ENCODE data around the gene BICRAL. TPM values are rescaled to one million over a fixed set of nuclear protein-coding genes. Genes with fewer than 3 reads are reported as not detected.

BICRAL gene
- total and polyA plus RNA-seq, 2 donors (not counting 3 experiments of a cell fraction or from before 2014, with no cell fraction given), result 5.6 to 6.8 TPM

GRCh38 chr6:42829561-42830092, 47.8 kb downstream of the BICRAL start:
- CTCF ChIA-PET, result no interaction called here
- POLR2A ChIA-PET, result interaction anchor here (0.5 kb wide), 1 partner anchor 77 kb away, joined by 7 read pairs; no protein-coding TSS in a partner anchor
- Histone ChIP-seq H2AFZ (ENCODE audit: low read depth, low read length) (no peak overlapping the region), H4K20me1 (replicated peaks; ENCODE audit: control insufficient read depth, extremely low read depth, insufficient read depth, low read length) (no peaks in the 10 kb centered on the region), H3K4me2 (ENCODE audit: insufficient read depth, low read length) (no peak overlapping the region), H3K4me3 (replicated peaks in 1 of 3; ENCODE audit: insufficient read depth in 1 of 3, low read depth in 1 of 3, low read length in 3 of 3) (no peak overlapping the region), H3K27ac (ENCODE audit: insufficient read depth, low read depth, low read length) (no peak overlapping the region), H3K9ac (replicated peaks; ENCODE audit: extremely low read depth, insufficient read depth, low read length) (no peak overlapping the region), H3K9me1 (replicated peaks; ENCODE audit: control insufficient read depth, extremely low read depth, insufficient read depth, low read length) (no peaks in the 10 kb centered on the region), H3K36me3 (ENCODE audit: control insufficient read depth in 2 of 2, extremely low read depth in 1 of 2, insufficient read depth in 2 of 2, low read length in 2 of 2) (peaks cover 4 to 18% of the 10 kb centered on the region in 2 experiments), H3K79me2 (ENCODE audit: control insufficient read depth, insufficient read depth, low read length) (no peaks in the 10 kb centered on the region), H3K9me3 (replicated peaks; ENCODE audit: control insufficient read depth, insufficient read depth, low read length) (no peaks in the 10 kb centered on the region), H3K27me3 (ENCODE audit: control insufficient read depth in 2 of 2, insufficient read depth in 2 of 2, low read length in 2 of 2) (no peaks in the 10 kb centered on the region), H3K4me1 (ENCODE audit: control insufficient read depth, extremely low read depth, insufficient read depth, low read length) (no peaks in the 10 kb centered on the region)
- DNase-seq (ENCODE audit: low read depth, low spot score), result no peak
- BruUV-seq (replicated peaks), result TSS peak; percentile 14
- FAIRE-seq, result no peak
- TF ChIP-seq JUN (IDR thresholded peaks at IDR 0.05; ENCODE audit: borderline replicate concordance, insufficient read depth, insufficient read length, low read depth) (no peak), FOS (IDR thresholded peaks at IDR 0.05; ENCODE audit: borderline replicate concordance, insufficient read depth, low read length) (no peak), POLR2AphosphoS5 (IDR thresholded peaks at IDR 0.05; ENCODE audit: insufficient read depth, low read depth, low read length) (no peak), GATA2 (IDR thresholded peaks at IDR 0.05; ENCODE audit: insufficient read depth, insufficient read length, low read depth, low read length) (no peak), POLR2A (IDR thresholded peaks at IDR 0.05; ENCODE audit: low read depth, low read length) (no peak), MYC (IDR thresholded peaks at IDR 0.05; ENCODE audit: low read depth, low read length) (no peak)
- intact Hi-C loops (cut with micrococcal nuclease) (no loop called here), dilution Hi-C loops (cut with MboI; ENCODE audit: extremely low pct_ligation_motif_present, low sequenced_read_pairs) (no loop called here)

- dilution Hi-C loops (cut with MboI; ENCODE audit: extremely low pct_ligation_motif_present, low sequenced_read_pairs), result no loop called here
- CTCF ChIA-PET, result interaction anchor here (1.1 to 2.0 kb wide), 4 partner anchors 11 to 169 kb away, joined by 3 to 6 read pairs (median 4); no protein-coding TSS in a partner anchor
- no peaks in the 10 kb centered on the region for H3K9me1 ChIP-seq (replicated peaks; ENCODE audit: control insufficient read depth, extremely low read depth, insufficient read depth, low read length)
Observed at GRCh38 chr6:42831237-42831636, 49.4 kb downstream of the BICRAL start.

More at GRCh38 chr6:42831237-42831636, 49.4 kb downstream of the BICRAL start:
- DNase-seq (ENCODE audit: low read depth, low spot score) (no peak), FAIRE-seq (peak; percentile 24)
- Histone ChIP-seq H3K79me2 (ENCODE audit: control insufficient read depth, insufficient read depth, low read length) (no peaks in the 10 kb centered on the region), H3K27me3 (ENCODE audit: control insufficient read depth in 2 of 2, insufficient read depth in 2 of 2, low read length in 2 of 2) (no peaks in the 10 kb centered on the region), H3K4me1 (ENCODE audit: control insufficient read depth, extremely low read depth, insufficient read depth, low read length) (no peaks in the 10 kb centered on the region), H3K36me3 (ENCODE audit: control insufficient read depth in 2 of 2, extremely low read depth in 1 of 2, insufficient read depth in 2 of 2, low read length in 2 of 2) (peaks cover 4 to 18% of the 10 kb centered on the region in 2 experiments), H2AFZ (ENCODE audit: low read depth, low read length) (no peak overlapping the region), H3K4me2 (ENCODE audit: insufficient read depth, low read length) (no peak overlapping the region), H3K4me3 (replicated peaks in 1 of 3; ENCODE audit: insufficient read depth in 1 of 3, low read depth in 1 of 3, low read length in 3 of 3) (no peak overlapping the region), H3K9me3 (replicated peaks; ENCODE audit: control insufficient read depth, insufficient read depth, low read length) (no peaks in the 10 kb centered on the region), H3K9ac (replicated peaks; ENCODE audit: extremely low read depth, insufficient read depth, low read length) (no peak overlapping the region), H3K27ac (ENCODE audit: insufficient read depth, low read depth, low read length) (no peak overlapping the region), H4K20me1 (replicated peaks; ENCODE audit: control insufficient read depth, extremely low read depth, insufficient read depth, low read length) (no peaks in the 10 kb centered on the region)
- BruUV-seq (replicated peaks), result no TSS peak
- POLR2A ChIA-PET, result interaction anchor here (0.5 kb wide), 1 partner anchor 50 kb away, joined by 3 read pairs; no protein-coding TSS in a partner anchor
- intact Hi-C loops (cut with micrococcal nuclease), result no loop called here
- TF ChIP-seq POLR2A (IDR thresholded peaks at IDR 0.05; ENCODE audit: low read depth, low read length) (no peak), FOS (IDR thresholded peaks at IDR 0.05; ENCODE audit: borderline replicate concordance, insufficient read depth, low read length) (peak; percentile 6)

All from endothelial cell of umbilical vein (primary cell).